Right hindlimb (tissue), 1 donor: Measurements from ENCODE around the gene NOD1.
"Not testable (repeated sequence)": the region's sequence is repeated elsewhere in the genome, so short reads cannot be mapped to it uniquely, and the experiment has no call there.

ENCODE experiments used
- DNase-seq: peaks from one replicate; pipeline ENCODE4 v3.0.0-alpha.2; 2018

Gene NOD1

GRCh38 chr7:30504301-30505173 is 26.0 kb upstream of the NOD1 start, which contains the start of gene GGCT:
GGCT (minus strand) TSS chr7:30504829; CDS start chr7:30504709, 120 bp downstream.
- DNase-seq: peak; percentile 99

DNA sequence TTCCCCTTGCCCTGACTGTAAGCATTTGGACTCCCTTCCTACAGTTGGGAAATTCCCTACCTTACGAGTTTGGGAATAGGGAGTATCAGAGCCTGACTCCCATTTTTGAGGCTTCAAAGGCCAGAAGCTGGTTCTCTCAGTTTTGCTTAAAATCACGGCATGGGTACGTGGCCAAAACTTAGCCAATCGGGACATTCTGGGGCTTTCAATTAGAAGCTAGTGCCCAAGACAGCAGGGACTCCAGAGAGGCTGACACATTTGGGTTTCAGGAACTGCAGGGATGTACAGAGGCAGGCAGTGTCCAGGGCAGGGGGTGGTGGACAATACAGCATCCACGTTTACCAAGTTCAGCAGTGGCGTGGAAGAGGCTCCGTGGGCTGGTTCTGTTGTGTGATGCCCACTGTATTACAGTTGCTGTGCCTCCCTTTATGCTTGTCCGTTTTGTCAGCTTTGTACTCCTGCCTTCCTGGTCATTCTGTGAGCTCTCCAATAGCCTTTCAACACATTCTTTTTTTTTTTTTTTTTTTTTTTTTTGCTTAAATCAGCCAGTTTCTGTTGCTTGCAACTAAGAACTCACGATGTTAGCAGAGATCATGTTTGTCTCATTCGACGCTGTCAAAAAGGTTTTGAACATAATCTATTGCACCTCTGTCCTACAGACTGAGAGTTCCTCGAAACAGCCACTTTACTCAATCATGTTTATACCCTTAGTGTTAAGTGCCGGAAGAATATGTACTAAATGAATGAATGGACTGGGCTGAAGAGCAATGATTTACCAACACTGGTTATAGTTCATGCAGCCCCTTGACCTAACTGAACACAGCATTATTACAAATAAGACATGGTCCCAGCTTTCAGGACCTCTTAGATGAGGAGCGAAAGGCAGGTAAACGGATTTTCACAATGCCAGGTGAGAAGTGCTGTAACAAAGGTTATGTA is 25.0 kb upstream of the NOD1 start:
- DNase-seq: no peak

- DNase-seq: no peak
Observed at GRCh38 chr7:30502470-30503251, 24.1 kb upstream of the NOD1 start.

- no peak for DNase-seq
Observed at GRCh38 chr7:30501264-30501663, 22.7 kb upstream of the NOD1 start.

- no peak for DNase-seq
Observed at GRCh38 chr7:30493228-30493627, 14.6 kb upstream of the NOD1 start.

DNA sequence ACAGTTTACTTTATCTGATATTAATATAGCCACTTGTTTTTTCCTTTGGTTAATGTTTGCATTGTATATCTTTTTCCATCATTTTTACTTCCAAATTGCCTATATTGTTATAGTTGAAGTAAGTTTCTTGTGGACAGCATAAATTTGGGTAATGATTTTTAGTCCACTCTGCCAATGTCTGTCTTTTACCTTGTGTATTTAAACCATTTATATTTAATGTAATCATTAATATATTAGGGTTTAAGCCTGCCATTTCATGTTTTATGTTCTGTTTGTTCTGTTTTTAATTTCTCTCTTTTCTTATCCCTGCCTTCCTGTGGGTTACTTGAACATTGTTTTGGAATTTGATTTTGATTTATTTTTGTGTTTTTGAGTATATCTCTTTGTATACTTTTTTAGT is 12.8 kb upstream of the NOD1 start:
- DNase-seq: no peak

GRCh38 chr7:30487371-30487770 is 8.8 kb upstream of the NOD1 start:
- DNase-seq: no peak

GRCh38 chr7:30485667-30486066 is 7.1 kb upstream of the NOD1 start:
- DNase-seq: no peak

DNA sequence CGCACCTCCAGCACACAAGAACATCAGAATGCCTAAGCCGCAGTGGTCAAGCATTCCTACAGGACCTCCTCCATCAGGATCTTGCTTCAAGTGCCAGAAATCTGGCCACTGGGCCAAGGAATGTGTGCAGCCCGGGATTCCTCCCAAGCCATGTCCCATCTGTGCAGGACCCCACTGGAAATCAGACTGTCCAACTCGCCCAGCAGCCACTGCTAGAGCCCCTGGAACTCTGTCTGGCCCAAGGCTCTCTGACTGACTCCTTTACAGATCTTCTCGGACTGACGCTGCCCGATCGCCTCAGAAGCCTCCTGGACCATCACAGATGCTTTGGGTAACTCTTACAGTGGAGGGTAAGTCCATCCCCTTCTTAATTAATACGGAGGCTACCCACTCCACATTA is 2.8 kb upstream of the NOD1 start:
- DNase-seq: not testable (repeated sequence)

DNA sequence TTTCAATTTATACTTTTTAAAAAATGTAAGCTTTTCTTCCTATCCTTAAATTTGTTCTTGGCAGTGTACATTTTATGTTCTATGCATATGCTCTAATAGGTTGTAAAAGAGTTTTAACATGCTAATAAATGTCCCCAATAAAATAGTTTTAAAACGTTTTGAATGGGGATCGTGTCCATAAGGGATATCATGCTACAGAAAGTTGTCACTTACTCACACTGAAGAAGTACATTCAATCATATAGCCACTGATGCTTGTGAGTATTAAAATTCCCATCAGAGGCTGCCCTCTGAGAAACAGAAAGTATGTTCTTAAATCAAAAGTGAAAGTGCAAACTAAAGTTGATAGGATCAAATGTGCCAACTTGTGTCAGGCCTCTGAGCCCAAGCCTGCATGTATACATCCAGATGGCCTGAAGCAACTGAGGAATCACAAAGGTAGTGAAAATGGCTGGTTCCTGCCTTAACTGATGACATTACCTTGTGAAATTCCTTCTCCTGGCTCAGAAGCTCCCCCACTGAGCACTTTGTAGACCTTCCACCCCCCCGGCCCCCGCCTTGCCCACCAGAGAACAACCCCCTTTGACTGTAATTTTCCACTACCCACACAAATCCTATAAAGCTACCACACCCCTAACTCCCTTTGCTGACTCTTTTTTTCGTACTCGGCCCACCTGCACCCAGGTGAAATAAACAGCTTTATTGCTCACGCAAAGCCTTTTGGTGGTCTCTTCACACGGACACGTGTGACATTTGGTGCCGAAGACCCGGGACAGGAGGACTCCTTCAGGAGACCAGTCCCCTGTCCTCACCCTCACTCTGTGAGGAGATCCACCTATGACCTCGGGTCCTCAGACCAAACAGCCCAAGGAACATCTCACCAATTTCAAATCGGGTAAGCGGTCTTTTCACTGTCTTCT is 877 bp upstream of the NOD1 start:
- DNase-seq: no peak

DNA sequence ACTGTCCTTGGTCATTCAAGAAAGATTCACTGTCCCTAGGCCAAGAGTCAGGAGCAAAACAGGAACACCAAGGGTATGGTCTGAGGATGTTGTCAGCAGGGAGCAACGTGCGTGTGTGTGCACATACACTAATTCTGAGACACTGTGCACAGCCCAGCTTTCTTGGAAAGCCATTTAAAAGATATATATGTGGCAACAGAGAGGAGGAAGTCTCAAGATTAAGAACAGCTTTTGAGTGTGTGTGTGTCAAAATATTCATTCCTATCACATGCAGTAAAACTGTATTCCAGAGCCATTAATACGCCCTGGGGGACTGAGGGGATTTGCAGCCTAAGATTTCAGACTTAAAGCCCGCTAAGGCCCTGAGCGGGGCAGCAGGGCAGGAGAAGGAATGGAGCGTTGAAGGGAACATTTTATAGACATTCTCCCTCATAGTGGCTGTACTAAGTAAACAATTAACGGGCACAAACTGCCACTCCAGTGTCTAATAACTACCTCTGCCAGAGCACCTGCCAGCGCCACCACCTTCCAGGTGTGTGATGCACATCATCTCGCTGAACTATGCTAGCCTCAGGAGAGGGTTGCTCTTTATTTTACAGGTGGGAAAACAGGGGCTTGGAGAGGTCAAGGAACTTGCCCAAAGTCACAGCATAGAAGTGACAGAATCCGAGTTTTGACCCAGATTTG is 2.0 kb downstream of the NOD1 start:
- no peak for DNase-seq

DNA sequence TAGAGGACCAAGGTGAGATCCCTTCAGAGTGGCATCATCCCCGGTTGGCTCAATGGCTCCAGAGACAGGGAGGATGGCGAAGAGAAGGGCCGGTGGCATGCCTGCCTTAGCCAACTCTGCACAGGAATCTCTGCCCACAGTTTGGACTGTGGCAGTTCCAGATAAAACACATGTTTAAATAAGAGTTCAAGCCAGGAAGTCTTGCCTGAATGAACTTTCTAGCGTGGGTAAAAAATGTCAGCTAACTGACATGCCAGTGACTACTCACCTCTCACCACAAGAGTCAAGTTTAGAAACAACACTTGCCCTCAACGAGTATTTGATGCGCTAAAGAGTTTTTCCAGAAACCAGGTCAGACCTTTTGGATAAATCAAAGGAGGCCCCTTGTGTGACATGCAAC is 3.0 kb downstream of the NOD1 start:
- DNase-seq: no peak

DNA sequence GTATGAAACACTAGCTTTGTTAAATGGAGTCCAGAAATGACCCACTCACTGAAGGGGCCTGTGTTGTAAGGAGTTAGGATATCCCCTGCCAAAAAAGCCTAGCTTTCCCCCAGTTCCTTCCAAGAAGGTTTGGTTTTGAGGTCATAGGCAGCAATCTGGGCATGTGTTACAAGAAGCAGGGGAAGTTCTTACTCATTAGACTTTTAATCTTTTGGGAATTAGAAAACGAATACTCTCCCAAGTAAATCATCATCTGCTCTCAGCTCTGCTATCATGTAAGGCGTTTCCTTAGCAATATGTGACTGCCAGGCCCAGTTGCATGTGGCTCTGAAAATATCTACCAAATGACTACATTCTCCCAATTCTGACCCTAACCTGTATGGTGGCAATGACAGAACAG is 3.7 kb downstream of the NOD1 start:
- DNase-seq: no peak

- no peak for DNase-seq
Observed at GRCh38 chr7:30474485-30474884, 4.1 kb downstream of the NOD1 start.

DNA sequence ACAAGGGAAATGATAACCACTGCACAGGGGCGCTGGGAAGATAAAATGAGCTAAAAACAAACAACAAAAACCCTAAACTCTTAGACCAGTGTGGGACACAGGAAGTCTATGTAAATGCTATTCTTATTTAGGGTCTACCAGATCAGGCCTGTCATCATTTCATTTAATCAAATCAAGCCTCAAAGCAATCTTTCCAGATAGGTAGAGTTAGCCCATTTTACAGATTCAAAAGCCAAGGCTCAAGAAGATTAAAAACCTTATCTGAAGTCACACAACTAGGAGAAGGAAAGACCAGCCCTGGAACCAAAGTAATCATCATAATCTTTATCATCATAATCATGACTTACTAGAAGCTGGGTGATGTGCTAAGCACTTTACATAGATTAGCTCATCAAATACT is 4.7 kb downstream of the NOD1 start:
- no peak for DNase-seq

DNA sequence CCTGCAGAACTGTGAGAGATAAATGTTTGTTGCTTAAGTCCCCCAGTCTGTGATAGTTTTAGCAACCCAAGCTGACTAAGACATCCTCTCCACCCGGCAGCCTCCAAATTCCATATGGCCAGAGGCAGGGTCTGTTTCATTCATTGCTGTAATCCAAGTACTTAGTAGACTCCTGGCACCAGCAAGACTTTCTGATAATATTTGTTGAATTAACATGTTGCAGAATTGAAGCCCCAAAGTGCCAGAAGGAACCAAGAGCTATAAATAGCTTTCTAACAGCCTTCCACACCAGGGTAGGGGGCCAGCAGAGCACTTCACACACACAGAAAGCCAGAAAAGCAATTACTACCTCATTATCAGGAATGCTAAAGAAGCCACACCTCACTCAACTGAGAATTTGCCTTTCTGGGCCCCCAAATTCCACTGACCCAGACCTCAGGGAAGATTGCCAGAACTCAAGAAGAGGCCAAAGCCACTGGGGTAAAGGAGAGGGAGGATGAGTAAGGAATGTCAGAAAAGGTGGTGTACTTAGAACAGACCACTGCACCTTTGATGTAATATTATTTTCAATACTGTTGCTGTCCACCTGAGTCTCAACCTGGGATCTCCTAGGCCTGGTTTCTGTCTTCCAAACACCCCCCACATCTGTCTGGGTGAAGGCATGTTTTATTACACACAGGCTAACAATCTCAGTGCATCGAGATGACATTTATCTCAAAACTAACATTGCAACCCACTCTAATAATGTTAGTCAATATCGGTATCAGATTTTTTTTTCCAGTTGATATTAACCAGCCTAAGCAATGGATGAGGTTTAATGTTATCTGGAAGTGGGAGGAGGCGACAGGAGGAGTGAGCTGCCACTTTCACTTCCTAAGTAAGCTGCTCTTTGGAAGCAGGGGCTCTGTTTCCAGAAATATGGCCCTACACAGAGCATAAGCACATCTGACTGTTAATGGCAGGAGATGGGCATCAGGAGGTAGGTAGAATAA is 5.5 kb downstream of the NOD1 start:
- DNase-seq: no peak

GRCh38 chr7:30472081-30472783 is 6.4 kb downstream of the NOD1 start:
- no peak for DNase-seq

GRCh38 chr7:30471205-30471604 is 7.4 kb downstream of the NOD1 start:
- no peak for DNase-seq

GRCh38 chr7:30470771-30471170 is 7.8 kb downstream of the NOD1 start:
- peak; percentile 56 for DNase-seq
